SK-N-SH (cell line): ENCODE results near the gene TMEM41A. TPM values are rescaled to one million over a fixed set of nuclear protein-coding genes. Genes with fewer than 3 reads are reported as not detected.

Experiments used
- CTCF ChIA-PET: fragments of 300-600, 350-600 bp; formaldehyde crosslinking; extraction: SDS; loops from one replicate; lab custom pipeline; 2021; lab: Yijun Ruan, JAX
- POLR2A ChIA-PET: fragments of 350-600 bp; sonication (Branson Sonifier 250); formaldehyde crosslinking; extraction: SDS; loops from one replicate; lab custom pipeline; 2020; ENCODE audit warnings: antibody characterized with exemption, inconsistent platforms; lab: Yijun Ruan, JAX
- DNase-seq: peaks from one replicate; pipeline ENCODE4 v3.0.0; 2012
- H2AFZ ChIP-seq: fragments of 200-600 bp; sonication (generic); 2 replicates; pipeline ENCODE4 v1.8.1; 2016; ENCODE audit warnings: antibody characterized with exemption, mild to moderate bottlenecking, low read depth
- H3F3A ChIP-seq: fragments of 200-600 bp; sonication (generic); replicated peaks from 2 replicates; pipeline ENCODE3; 2016; ENCODE audit warnings: antibody characterized with exemption, mild to moderate bottlenecking; ENCODE audit not compliant: insufficient read depth
- H3K27ac ChIP-seq, 2 experiments: fragments of 200-500 bp in 1 of 2; fragments of 200-600 bp in 1 of 2; sonication (Bioruptor generic) in 1 of 2; sonication (generic), shearing (Covaris generic) in 1 of 2; 2 replicates each; pipeline versions ENCODE4 v1.5.1 to v1.6.1; 2014 to 2016; ENCODE audit warnings: low read depth in 2 of 2, inconsistent platforms in 1 of 2, low read length in 1 of 2, mild to moderate bottlenecking in 1 of 2, mixed read lengths in 1 of 2
- H3K27me3 ChIP-seq: fragments of 200-600 bp; sonication (generic), shearing (Covaris generic); 2 replicates; pipeline ENCODE4 v1.6.1; 2016; ENCODE audit warnings: mixed run types; ENCODE audit not compliant: insufficient read depth
- H3K36me3 ChIP-seq, 2 experiments: fragments of 200-500 bp in 1 of 2; fragments of 200-600 bp in 1 of 2; sonication (Bioruptor generic) in 1 of 2; sonication (generic) in 1 of 2; replicated peaks in 1 of 2; 2 replicates each; pipeline versions ENCODE3 to v1.5.1; 2014 to 2016; ENCODE audit warnings: low read length in 1 of 2, mild to moderate bottlenecking in 1 of 2; ENCODE audit not compliant: insufficient read depth in 2 of 2, control insufficient read depth in 1 of 2
- H3K4me1 ChIP-seq, 2 experiments: fragments of 200-500 bp in 1 of 2; fragments of 200-600 bp in 1 of 2; sonication (Bioruptor generic) in 1 of 2; sonication (generic), shearing (Covaris generic) in 1 of 2; 2 replicates each; pipeline versions ENCODE4 v1.5.1 to v1.6.1; 2014 to 2016; ENCODE audit warnings: low read depth in 1 of 2, low read length in 1 of 2, mixed run types in 1 of 2; ENCODE audit not compliant: insufficient read depth in 2 of 2, control insufficient read depth in 1 of 2
- H3K4me2 ChIP-seq: fragments of 200-600 bp; sonication (generic), shearing (Covaris generic); 2 replicates; pipeline ENCODE4 v1.6.1; 2017; ENCODE audit warnings: mixed run types
- H3K4me3 ChIP-seq, 2 experiments: fragments of 200-500 bp in 1 of 2; fragments of 200-600 bp in 1 of 2; sonication (Bioruptor generic) in 1 of 2; sonication (generic), shearing (Covaris generic) in 1 of 2; 2 replicates each; pipeline versions ENCODE4 v1.5.1 to v1.8.1; 2014 to 2016; ENCODE audit warnings: low read depth in 2 of 2, inconsistent platforms in 1 of 2, low read length in 1 of 2, mild to moderate bottlenecking in 1 of 2, mixed read lengths in 1 of 2, moderate library complexity in 1 of 2
- H3K79me2 ChIP-seq: fragments of 200-600 bp; sonication (generic); 2 replicates; pipeline ENCODE4 v1.8.1; 2017; ENCODE audit warnings: mild to moderate bottlenecking; ENCODE audit not compliant: insufficient read depth
- H3K9ac ChIP-seq: fragments of 200-600 bp; sonication (generic); 2 replicates; pipeline ENCODE4 v1.6.1; 2017; ENCODE audit warnings: mixed run types
- H3K9me2 ChIP-seq: fragments of 200-600 bp; sonication (generic); 2 replicates; pipeline ENCODE4 v1.6.1; 2017; ENCODE audit warnings: mixed run types
- H3K9me3 ChIP-seq: fragments of 200-600 bp; sonication (generic); 2 replicates; pipeline ENCODE4 v1.6.1; 2017; ENCODE audit warnings: mixed run types, mild to moderate bottlenecking, moderate library complexity
- H4K20me1 ChIP-seq: fragments of 200-600 bp; sonication (generic); 2 replicates; pipeline ENCODE4 v1.6.1; 2017; ENCODE audit warnings: mild to moderate bottlenecking, mixed run types; ENCODE audit not compliant: insufficient read depth
- CHD2 ChIP-seq: fragments of 150-350 bp; IDR thresholded peaks from 2 replicates; pipeline ENCODE4 v1.6.1; 2018; ENCODE audit warnings: low read length; ENCODE audit not compliant: partially characterized antibody
- ELF1 ChIP-seq: IDR thresholded peaks from 2 replicates; pipeline ENCODE4 v1.4.0; 2012
- EZH2phosphoT487 ChIP-seq: fragments of 200-600 bp; sonication (generic); IDR thresholded peaks from 2 replicates; pipeline ENCODE4 v1.6.1; 2017; ENCODE audit warnings: low read depth, mixed run types, mild to moderate bottlenecking, antibody characterized with exemption, moderate library complexity, borderline replicate concordance
- FOSL2 ChIP-seq: IDR thresholded peaks from 2 replicates; pipeline ENCODE4 v1.4.0; 2012; ENCODE audit warnings: low read depth, mild to moderate bottlenecking, moderate library complexity, borderline replicate concordance
- GABPA ChIP-seq: IDR thresholded peaks from 2 replicates; pipeline ENCODE4 v1.4.0; 2012; ENCODE audit warnings: low read depth, mild to moderate bottlenecking
- GATA2 ChIP-seq: sonication (generic); formaldehyde crosslinking; IDR thresholded peaks from 2 replicates; pipeline ENCODE4 v1.5.0; 2020; ENCODE audit warnings: mild to moderate bottlenecking, missing genetic modification reagents
- IRF3 ChIP-seq: fragments of 150-350 bp; IDR thresholded peaks from 2 replicates; pipeline ENCODE4 v1.6.1; 2016; ENCODE audit warnings: mild to moderate bottlenecking, low read depth, low read length
- MEF2A ChIP-seq: IDR thresholded peaks from 2 replicates; pipeline ENCODE4 v1.4.0; 2012; ENCODE audit warnings: low read depth, borderline replicate concordance
- MXI1 ChIP-seq: IDR thresholded peaks from 2 replicates; pipeline ENCODE4 v1.6.1; 2012; ENCODE audit warnings: mild to moderate bottlenecking, low read depth, low read length, improper control_type of control experiment
- POLR2AphosphoS5 ChIP-seq: IDR thresholded peaks from 2 replicates; pipeline ENCODE4 v1.6.1; 2012; ENCODE audit warnings: low read depth, low read length
- RAD21 ChIP-seq: IDR thresholded peaks from 2 replicates; pipeline ENCODE4 v1.6.1; 2012; ENCODE audit warnings: mild to moderate bottlenecking, low read length
- RFX5 ChIP-seq: IDR thresholded peaks from 2 replicates; pipeline ENCODE4 v1.6.1; 2012; ENCODE audit warnings: mild to moderate bottlenecking, improper control_type of control experiment, low read length
- RXRA ChIP-seq: IDR thresholded peaks from 2 replicates; pipeline ENCODE4 v1.4.0; 2012; ENCODE audit warnings: low read depth, mild to moderate bottlenecking, borderline replicate concordance
- SMC3 ChIP-seq: IDR thresholded peaks from 2 replicates; pipeline ENCODE4 v1.6.1; 2012; ENCODE audit warnings: low read depth, low read length, improper control_type of control experiment
- TCF12 ChIP-seq: IDR thresholded peaks from 2 replicates; pipeline ENCODE4 v1.4.0; 2012
- TEAD4 ChIP-seq: IDR thresholded peaks from 2 replicates; pipeline ENCODE4 v1.4.0; 2012; ENCODE audit warnings: mild to moderate bottlenecking, borderline replicate concordance; ENCODE audit not compliant: insufficient read depth
- WGBS: methylation state at CpG from one replicate; pipeline ENCODE4 v1.1.6; 2017; ENCODE audit warnings: low lambda C conversion rate; 5-methylcytosine and 5-hydroxymethylcytosine counted together
- polyA plus RNA-seq, 3 experiments: library from polyadenylated mRNA; depleted of rRNA; stranded (reverse); fragments of >200 nt; gene quantifications; 2 replicates each; pipeline ENCODE4 v1.2.3, GENCODE V29; 2012
- TF ChIP-seq, protein P1 (sequence below): fragments of 200-600 bp; sonication (generic); IDR thresholded peaks from 2 replicates; pipeline ENCODE4 v1.6.1; 2017; ENCODE audit warnings: antibody characterized with exemption, mild to moderate bottlenecking, moderate library complexity

Gene TMEM41A
- polyA plus RNA-seq, 1 of the 3 experiments (the other 2 are of a cell fraction): 9.4 TPM

GRCh38 chr3:185508335-185508991 is 9.6 kb upstream of the TMEM41A start:
- no peaks in the 10 kb centered on the region for H3F3A ChIP-seq
- H2AFZ ChIP-seq: no peak overlapping the region
- no peaks in the 10 kb centered on the region for H3K79me2 ChIP-seq
- ChIA-PET POLR2A (no interaction called here), CTCF (interaction anchor here (1.1 to 2.1 kb wide), 4 partner anchors 10 to 155 kb away, joined by 3 to 5 read pairs (median 4); no protein-coding TSS in a partner anchor)
- no peaks in the 10 kb centered on the region for H4K20me1 ChIP-seq
- no peak overlapping the region for H3K9ac ChIP-seq
- TF ChIP-seq TEAD4 (no peak), TCF12 (no peak), ELF1 (no peak), FOSL2 (no peak)
- H3K27me3 ChIP-seq: no peaks in the 10 kb centered on the region
- H3K27ac ChIP-seq: no peak overlapping the region
- H3K9me3 ChIP-seq: no peaks in the 10 kb centered on the region
- H3K36me3 ChIP-seq: no peaks in the 10 kb centered on the region
- no peak overlapping the region for H3K4me2 ChIP-seq
- WGBS: 81% methylated on average over 19 of the region's 19 CpGs
- no peaks in the 10 kb centered on the region for H3K4me1 ChIP-seq
- DNase-seq: no peak
- no peaks in the 10 kb centered on the region for H3K9me2 ChIP-seq
- H3K4me3 ChIP-seq: no peak overlapping the region

- ChIA-PET POLR2A (no interaction called here), CTCF (interaction anchor here (1.1 to 2.1 kb wide), 3 partner anchors 11 to 67 kb away, joined by 3 to 5 read pairs (median 4); no protein-coding TSS in a partner anchor)
- Histone ChIP-seq H3K4me3 (no peak overlapping the region), H3K4me1 (no peaks in the 10 kb centered on the region), H3K27me3 (no peaks in the 10 kb centered on the region), H3K27ac (no peak overlapping the region), H3K9ac (no peak overlapping the region), H4K20me1 (no peaks in the 10 kb centered on the region), H2AFZ (no peak overlapping the region), H3K36me3 (no peaks in the 10 kb centered on the region), H3K9me2 (no peaks in the 10 kb centered on the region), H3K9me3 (no peaks in the 10 kb centered on the region), H3K4me2 (no peak overlapping the region), H3K79me2 (no peaks in the 10 kb centered on the region), H3F3A (no peaks in the 10 kb centered on the region)
- TF ChIP-seq SMC3 (no peak), ELF1 (no peak), RXRA (no peak), MXI1 (no peak), MEF2A (no peak), GABPA (no peak), POLR2AphosphoS5 (no peak), RFX5 (no peak)
- no peak for DNase-seq
- 54% methylated on average over 6 of the region's 6 CpGs for WGBS
These were observed 9.0 kb upstream of the TMEM41A start for GRCh38 chr3:185507883-185508282.

DNA sequence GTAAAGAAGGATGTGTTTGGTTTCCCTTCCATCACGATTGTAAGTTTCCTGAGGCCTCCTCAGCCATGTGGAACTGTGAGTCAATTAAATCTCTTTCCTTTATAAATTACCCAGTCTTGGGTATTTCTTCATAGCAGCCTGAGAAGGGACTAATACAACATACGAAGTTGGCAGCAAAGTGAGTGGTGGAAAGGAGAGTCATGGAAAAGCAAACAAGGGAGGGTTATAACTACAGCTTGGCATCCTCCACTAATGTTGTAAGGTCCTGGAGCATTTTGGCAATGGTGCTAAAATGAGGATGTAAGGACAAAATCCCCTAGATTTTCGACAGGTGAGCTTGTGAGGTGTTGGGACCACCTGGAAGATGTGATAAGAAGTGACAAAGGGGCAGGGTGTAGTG is 5.8 kb upstream of the TMEM41A start:
- WGBS: 31% methylated on average over 3 of the region's 3 CpGs
- H3K4me2 ChIP-seq: no peak overlapping the region
- H3K9ac ChIP-seq: no peak overlapping the region
- no peak overlapping the region for H2AFZ ChIP-seq
- no peaks in the 10 kb centered on the region for H4K20me1 ChIP-seq
- no peaks in the 10 kb centered on the region for H3K4me1 ChIP-seq
- H3K4me3 ChIP-seq: no peak overlapping the region
- H3K9me2 ChIP-seq: no peaks in the 10 kb centered on the region
- ChIA-PET POLR2A (no interaction called here), CTCF (no interaction called here)
- H3F3A ChIP-seq: no peaks in the 10 kb centered on the region
- no peaks in the 10 kb centered on the region for H3K79me2 ChIP-seq
- H3K36me3 ChIP-seq: no peaks in the 10 kb centered on the region
- H3K27ac ChIP-seq: no peak overlapping the region
- no peak for DNase-seq
- no peaks in the 10 kb centered on the region for H3K9me3 ChIP-seq
- H3K27me3 ChIP-seq: no peaks in the 10 kb centered on the region
- no peak for TF ChIP-seq MEF2A
- TF ChIP-seq EZH2phosphoT487: no peak
- no peak for TF ChIP-seq TCF12
- no peak for TF ChIP-seq GATA2
- no peak for TF ChIP-seq IRF3
- TF ChIP-seq RAD21: no peak
- TF ChIP-seq CHD2: no peak
- TF ChIP-seq, protein P1, sequence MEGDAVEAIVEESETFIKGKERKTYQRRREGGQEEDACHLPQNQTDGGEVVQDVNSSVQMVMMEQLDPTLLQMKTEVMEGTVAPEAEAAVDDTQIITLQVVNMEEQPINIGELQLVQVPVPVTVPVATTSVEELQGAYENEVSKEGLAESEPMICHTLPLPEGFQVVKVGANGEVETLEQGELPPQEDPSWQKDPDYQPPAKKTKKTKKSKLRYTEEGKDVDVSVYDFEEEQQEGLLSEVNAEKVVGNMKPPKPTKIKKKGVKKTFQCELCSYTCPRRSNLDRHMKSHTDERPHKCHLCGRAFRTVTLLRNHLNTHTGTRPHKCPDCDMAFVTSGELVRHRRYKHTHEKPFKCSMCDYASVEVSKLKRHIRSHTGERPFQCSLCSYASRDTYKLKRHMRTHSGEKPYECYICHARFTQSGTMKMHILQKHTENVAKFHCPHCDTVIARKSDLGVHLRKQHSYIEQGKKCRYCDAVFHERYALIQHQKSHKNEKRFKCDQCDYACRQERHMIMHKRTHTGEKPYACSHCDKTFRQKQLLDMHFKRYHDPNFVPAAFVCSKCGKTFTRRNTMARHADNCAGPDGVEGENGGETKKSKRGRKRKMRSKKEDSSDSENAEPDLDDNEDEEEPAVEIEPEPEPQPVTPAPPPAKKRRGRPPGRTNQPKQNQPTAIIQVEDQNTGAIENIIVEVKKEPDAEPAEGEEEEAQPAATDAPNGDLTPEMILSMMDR: no peak
